Metanephros (tissue), 1 donor: ENCODE data around the gene WDR81. TPM values are rescaled to one million over a fixed set of nuclear protein-coding genes. Genes with fewer than 3 reads are reported as not detected.

ENCODE experiments used
- total RNA-seq: library from RNA; depleted of rRNA; stranded (reverse); fragments of >200 nt; gene quantifications from one replicate; pipeline ENCODE4 v1.2.3, GENCODE V29; 2014

WDR81 gene
- total RNA-seq: 26.2 TPM

GRCh38 chr17:1724351-1724868, at the start of gene WDR81:
Gene WDR81, plus strand, starts transcription at chr17:1724704. Its CDS starts 256 bp downstream, at chr17:1724960.

GRCh38 chr17:1684378-1685189, 39.9 kb upstream of the WDR81 start, which contains the start of gene PRPF8:
Gene PRPF8, minus strand, starts transcription at chr17:1684867. Its CDS starts 296 bp downstream, at chr17:1684571.

GRCh38 chr17:1709971-1710806, 14.3 kb upstream of the WDR81 start, which contains the start of gene TLCD2:
Gene TLCD2, minus strand, starts transcription at chr17:1710377. Its CDS starts 135 bp downstream, at chr17:1710242.

GRCh38 chr17:1742371-1743087, 18.0 kb downstream of the WDR81 start, which contains the start of gene SERPINF2:
Gene SERPINF2, plus strand, starts transcription at chr17:1742871. Its CDS starts 2,125 bp downstream, at chr17:1744996.

Other genes with a start within 250 kb of the WDR81 start
- 90.9 TPM for gene MYO1C, start 232.0 kb upstream of the WDR81 start, total RNA-seq
- gene INPP5K, start 208.1 kb upstream of the WDR81 start, total RNA-seq: 61.9 TPM
- gene PITPNA, start 161.9 kb upstream of the WDR81 start, total RNA-seq: 23.9 TPM
- 42.3 TPM for gene SLC43A2, start 95.9 kb upstream of the WDR81 start, total RNA-seq
- 19.0 TPM for gene SCARF1, start 79.0 kb upstream of the WDR81 start, total RNA-seq
- 14.5 TPM for gene RILP, start 74.8 kb upstream of the WDR81 start, total RNA-seq
- 201 TPM for gene PRPF8, start 39.8 kb upstream of the WDR81 start, total RNA-seq
- gene TLCD2, start 14.3 kb upstream of the WDR81 start, total RNA-seq: 3.9 TPM
- 49.7 TPM for gene SERPINF2, start 18.2 kb downstream of the WDR81 start, total RNA-seq
- gene SERPINF1, start 37.4 kb downstream of the WDR81 start, total RNA-seq: 152 TPM
- gene SMYD4, start 105.2 kb downstream of the WDR81 start, total RNA-seq: 14.6 TPM
- gene RPA1, start 105.3 kb downstream of the WDR81 start, total RNA-seq: 36.1 TPM